PC-3 (cell line): Measurements from ENCODE around the gene MAP6. TPM values are rescaled to one million over a fixed set of nuclear protein-coding genes. Genes with fewer than 3 reads are reported as not detected.
A peak's percentile ranks its signal among the peaks of the same experiment; 100 is the strongest.

Experiments
- ATAC-seq: fragments of 200-7000 bp; cut with Tn5 transposase; 2 replicates; pipeline ENCODE4 v1.9.1; 2020; ENCODE audit warnings: mild to moderate bottlenecking, moderate library complexity
- BruUV-seq: library from RNA; stranded (reverse); fragments of 400-500 nt; replicated peaks from 2 replicates; lab custom pipeline; 2021; lab: Mats Ljungman, UMichigan
- CTCF ChIA-PET: fragments of 300-600 bp; sonication (Branson Sonifier 250); formaldehyde crosslinking; loops from one replicate; lab custom pipeline; 2022; ENCODE audit warnings: antibody characterized with exemption; lab: Charles Lee
- POLR2A ChIA-PET: fragments of 300-600 bp; sonication (Branson Sonifier 250); formaldehyde crosslinking; loops from one replicate; lab custom pipeline; 2022; ENCODE audit warnings: antibody characterized with exemption; ENCODE audit not compliant: unreplicated experiment; lab: Charles Lee
- DNase-seq: peaks from one replicate; pipeline ENCODE4 v3.0.0-alpha.2; 2015
- H2AFZ ChIP-seq: fragments of 300-600 bp; sonication (generic); 2 replicates; pipeline ENCODE4 v1.6.0; 2016; ENCODE audit warnings: antibody characterized with exemption, low read length
- H3F3A ChIP-seq: fragments of 300-600 bp; sonication (generic); one replicate; pipeline ENCODE4 v1.6.0; 2017; ENCODE audit warnings: antibody characterized with exemption, low read length, control low read depth, mild to moderate bottlenecking; ENCODE audit not compliant: unreplicated experiment
- H3K27ac ChIP-seq: fragments of 300-600 bp; sonication (generic); 2 replicates; pipeline ENCODE4 v1.5.1; 2016; ENCODE audit warnings: mild to moderate bottlenecking, low read length
- H3K27me3 ChIP-seq: fragments of 300-600 bp; sonication (generic); 2 replicates; pipeline ENCODE4 v1.6.1; 2016; ENCODE audit warnings: low read length, mixed read lengths
- H3K36me3 ChIP-seq: fragments of 300-600 bp; sonication (generic); 2 replicates; pipeline ENCODE4 v1.6.1; 2016; ENCODE audit warnings: low read depth, mixed run types, low read length, mixed read lengths
- H3K4me1 ChIP-seq: fragments of 300-600 bp; sonication (generic); 2 replicates; pipeline ENCODE4 v1.5.1; 2016; ENCODE audit warnings: low read length; ENCODE audit not compliant: insufficient read depth
- H3K4me2 ChIP-seq: fragments of 300-600 bp; sonication (generic); 2 replicates; pipeline ENCODE4 v1.6.0; 2016; ENCODE audit warnings: low read length
- H3K4me3 ChIP-seq: fragments of 300-600 bp; sonication (generic); 2 replicates; pipeline ENCODE4 v1.5.1; 2016; ENCODE audit warnings: mild to moderate bottlenecking, low read length, mixed read lengths
- H3K79me2 ChIP-seq: fragments of 300-600 bp; sonication (generic); 2 replicates; pipeline ENCODE4 v1.6.1; 2017; ENCODE audit warnings: low read length, mixed read lengths
- H3K9ac ChIP-seq: fragments of 300-600 bp; sonication (generic); 2 replicates; pipeline ENCODE4 v1.6.0; 2016; ENCODE audit warnings: mild to moderate bottlenecking, low read length
- H3K9me2 ChIP-seq: fragments of 300-600 bp; sonication (generic); replicated peaks from 2 replicates; pipeline ENCODE4 v1.6.1; 2016; ENCODE audit warnings: mixed run types, low read length, mixed read lengths
- H3K9me3 ChIP-seq: fragments of 300-600 bp; sonication (generic); 2 replicates; pipeline ENCODE4 v1.6.1; 2016; ENCODE audit warnings: low read length, mixed read lengths
- H4K20me1 ChIP-seq: fragments of 300-600 bp; sonication (generic); 2 replicates; pipeline ENCODE4 v1.6.1; 2016; ENCODE audit warnings: low read length, mixed read lengths
- EZH2 ChIP-seq: fragments of 300-600 bp; sonication (generic); IDR thresholded peaks from one replicate; pipeline ENCODE4 v1.6.1; 2017; ENCODE audit warnings: antibody characterized with exemption, mild to moderate bottlenecking, low read length; ENCODE audit not compliant: unreplicated experiment
- EZH2phosphoT487 ChIP-seq: fragments of 300-600 bp; sonication (generic); IDR thresholded peaks from 2 replicates; pipeline ENCODE4 v1.6.1; 2018; ENCODE audit warnings: mild to moderate bottlenecking, antibody characterized with exemption, low read length, borderline replicate concordance
- intact Hi-C: fragments of 100-400 bp; cut with micrococcal nuclease; formaldehyde crosslinking; loops from 2 replicates; pipeline ENCODE4 v1.9.0; 2023
- total RNA-seq: library from RNA; depleted of rRNA; stranded (reverse); fragments of >200 nt; gene quantifications from 2 replicates; pipeline ENCODE4 v1.2.3, GENCODE V29; 2014
- TF ChIP-seq, protein P1 (sequence below): fragments of 300-600 bp; sonication (generic); conservative IDR thresholded peaks from 2 replicates; pipeline ENCODE4 v1.5.1; 2017; ENCODE audit warnings: antibody characterized with exemption, low read depth, mild to moderate bottlenecking, low read length

The MAP6 gene
- total RNA-seq, 1 experiment from 2014 or later = 0.47 TPM

DNA sequence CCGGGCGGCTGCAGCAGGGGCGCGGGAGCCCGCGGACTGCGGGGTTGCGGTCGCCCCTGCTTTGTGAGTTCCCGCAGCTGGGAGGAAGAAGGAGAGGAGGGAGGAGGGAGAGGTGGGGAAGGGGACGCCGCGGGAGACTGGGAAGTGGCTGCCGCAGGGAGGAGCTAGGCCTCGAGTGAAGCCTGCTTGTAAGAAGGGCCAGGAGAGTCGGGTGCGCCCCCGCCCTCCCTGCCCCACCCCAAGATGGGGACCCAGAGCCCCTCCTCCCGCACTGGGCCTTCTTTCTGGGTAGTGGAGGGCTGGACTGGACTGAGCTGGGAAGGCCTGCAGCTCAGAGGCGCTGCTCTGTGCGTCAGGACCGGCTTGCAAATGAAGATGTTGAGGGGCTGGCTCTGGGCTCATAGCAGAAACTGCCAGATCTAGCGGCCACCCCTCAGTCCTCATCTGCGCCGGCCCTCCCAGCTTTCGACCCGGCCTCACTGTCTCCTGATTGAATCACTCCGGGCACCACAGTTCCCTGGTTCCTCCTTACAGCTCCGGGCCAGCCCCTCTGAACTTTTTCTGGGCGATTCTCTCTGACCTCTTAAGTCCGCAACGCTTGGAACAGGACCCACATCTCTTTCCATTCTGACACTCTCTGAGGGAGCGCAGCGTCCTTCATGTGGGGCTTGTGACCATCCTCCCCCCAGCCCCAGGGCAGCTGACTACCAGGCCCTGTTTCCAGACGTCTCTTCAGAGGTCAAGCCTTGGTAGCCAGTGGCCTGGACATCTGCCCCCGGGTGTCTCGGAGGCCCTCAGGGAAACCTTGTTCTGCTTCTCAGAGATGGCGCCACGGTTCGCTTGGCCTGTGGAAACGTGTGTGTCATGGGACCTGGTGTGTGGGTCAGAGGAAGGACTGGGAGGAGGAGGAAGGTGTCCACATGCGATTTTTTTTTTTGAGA lies 84.8 kb downstream of the MAP6 start:
- peak overlapping the region; percentile 85 for H3K4me3 ChIP-seq
- no peaks in the 10 kb centered on the region for H4K20me1 ChIP-seq
- no peak for DNase-seq
- no peaks in the 10 kb centered on the region for H3K27me3 ChIP-seq
- no peaks in the 10 kb centered on the region for H3F3A ChIP-seq
- no peaks in the 10 kb centered on the region for H3K79me2 ChIP-seq
- POLR2A ChIA-PET = interaction anchor here (0.6 to 0.7 kb wide), 2 partner anchors 55 to 799 kb away, joined by 13 to 17 read pairs; no protein-coding TSS in a partner anchor
- no peaks in the 10 kb centered on the region for H3K36me3 ChIP-seq
- H3K4me2 ChIP-seq = peak overlapping the region; percentile 97
- no peak overlapping the region for H3K27ac ChIP-seq
- ATAC-seq = peak; percentile 23
- H3K4me1 ChIP-seq = peaks cover 8% of the 10 kb centered on the region
- no peaks in the 10 kb centered on the region for H3K9me3 ChIP-seq
- CTCF ChIA-PET = interaction anchor here (0.6 to 1.5 kb wide), 3 partner anchors 14 to 41 kb away, joined by 3 to 5 read pairs (median 3); no protein-coding TSS in a partner anchor
- BruUV-seq = TSS peak; percentile 48
- TF ChIP-seq, protein P1, sequence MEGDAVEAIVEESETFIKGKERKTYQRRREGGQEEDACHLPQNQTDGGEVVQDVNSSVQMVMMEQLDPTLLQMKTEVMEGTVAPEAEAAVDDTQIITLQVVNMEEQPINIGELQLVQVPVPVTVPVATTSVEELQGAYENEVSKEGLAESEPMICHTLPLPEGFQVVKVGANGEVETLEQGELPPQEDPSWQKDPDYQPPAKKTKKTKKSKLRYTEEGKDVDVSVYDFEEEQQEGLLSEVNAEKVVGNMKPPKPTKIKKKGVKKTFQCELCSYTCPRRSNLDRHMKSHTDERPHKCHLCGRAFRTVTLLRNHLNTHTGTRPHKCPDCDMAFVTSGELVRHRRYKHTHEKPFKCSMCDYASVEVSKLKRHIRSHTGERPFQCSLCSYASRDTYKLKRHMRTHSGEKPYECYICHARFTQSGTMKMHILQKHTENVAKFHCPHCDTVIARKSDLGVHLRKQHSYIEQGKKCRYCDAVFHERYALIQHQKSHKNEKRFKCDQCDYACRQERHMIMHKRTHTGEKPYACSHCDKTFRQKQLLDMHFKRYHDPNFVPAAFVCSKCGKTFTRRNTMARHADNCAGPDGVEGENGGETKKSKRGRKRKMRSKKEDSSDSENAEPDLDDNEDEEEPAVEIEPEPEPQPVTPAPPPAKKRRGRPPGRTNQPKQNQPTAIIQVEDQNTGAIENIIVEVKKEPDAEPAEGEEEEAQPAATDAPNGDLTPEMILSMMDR = no peak
- TF ChIP-seq EZH2phosphoT487 = no peak
- no peak for TF ChIP-seq EZH2
- intact Hi-C loops = no loop called here
- H3K9me2 ChIP-seq = no peaks in the 10 kb centered on the region
- H3K9ac ChIP-seq = peak overlapping the region; percentile 86
- peak overlapping the region; percentile 96 for H2AFZ ChIP-seq

DNA sequence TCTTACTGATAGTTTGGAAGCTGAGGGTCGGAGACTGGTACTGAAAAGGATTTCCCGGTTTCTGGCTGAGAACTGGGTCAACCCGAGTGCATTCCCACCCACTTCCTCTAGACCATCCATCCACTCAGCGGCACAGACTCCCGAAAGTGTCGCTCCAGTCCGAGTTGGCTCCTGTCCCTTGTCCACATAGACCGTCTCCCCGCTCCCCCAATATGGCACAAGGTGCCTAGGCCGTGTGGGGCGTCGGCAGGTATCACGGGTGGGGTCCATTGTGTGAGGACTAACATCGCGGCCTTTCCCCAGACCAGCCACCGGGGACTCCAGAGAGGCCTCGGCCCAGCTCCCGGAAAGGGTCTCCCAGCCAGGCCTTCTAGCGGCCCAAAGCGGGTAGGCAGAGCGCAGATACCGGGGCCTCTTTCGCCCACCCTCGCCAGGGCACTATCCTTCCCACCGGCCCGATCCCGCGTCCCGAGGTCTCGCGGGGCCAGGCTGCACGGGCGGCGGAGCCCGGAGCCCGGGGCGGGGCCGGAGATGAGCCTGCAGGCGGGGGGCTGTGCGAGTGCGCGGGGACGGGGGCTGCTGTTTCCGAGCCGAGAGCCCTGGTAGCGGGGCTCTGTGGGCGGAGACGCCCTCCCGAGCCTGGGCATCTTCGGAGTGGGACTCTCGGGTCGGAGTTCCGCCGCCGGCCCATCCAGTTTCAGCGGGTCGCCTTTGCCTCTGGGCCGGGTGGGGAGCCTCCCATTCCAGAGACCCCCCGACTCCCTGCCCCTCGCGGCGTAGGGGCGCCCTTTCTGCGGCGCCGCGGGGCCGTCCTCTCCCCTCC lies 85.7 kb downstream of the MAP6 start:
- no peaks in the 10 kb centered on the region for H3K9me3 ChIP-seq
- ChIA-PET POLR2A (interaction anchor here (0.6 kb wide), 1 partner anchor 161 kb away, joined by 3 read pairs; no protein-coding TSS in a partner anchor), CTCF (interaction anchor here (1.5 kb wide), 1 partner anchor 15 kb away, joined by 3 read pairs; no protein-coding TSS in a partner anchor)
- TSS peak; percentile 90 for BruUV-seq
- H3K79me2 ChIP-seq = no peaks in the 10 kb centered on the region
- no peaks in the 10 kb centered on the region for H3K9me2 ChIP-seq
- DNase-seq = peak; percentile 60
- peak overlapping the region; percentile 96 for H2AFZ ChIP-seq
- peak overlapping the region; percentile 85 for H3K4me3 ChIP-seq
- intact Hi-C loops = no loop called here
- H3K9ac ChIP-seq = peak overlapping the region; percentile 86
- peak; percentile 95 for ATAC-seq
- H3K36me3 ChIP-seq = no peaks in the 10 kb centered on the region
- H3K27ac ChIP-seq = no peak overlapping the region
- no peaks in the 10 kb centered on the region for H3F3A ChIP-seq
- peaks cover 8% of the 10 kb centered on the region for H3K4me1 ChIP-seq
- H3K27me3 ChIP-seq = no peaks in the 10 kb centered on the region
- H3K4me2 ChIP-seq = peak overlapping the region; percentile 97
- H4K20me1 ChIP-seq = no peaks in the 10 kb centered on the region
- TF ChIP-seq EZH2 (no peak), EZH2phosphoT487 (no peak)
- TF ChIP-seq, protein P1 = peak; percentile 43; the same call in 1 of the 2 replicates
